HT1080 (cell line): ENCODE data around the gene PFKFB2. TPM values are rescaled to one million over a fixed set of nuclear protein-coding genes. Genes with fewer than 3 reads are reported as not detected.

Experiments used
- DNase-seq: peaks from one replicate; pipeline ENCODE4 v3.0.0-alpha.2; 2015; ENCODE audit warnings: low read depth
- total RNA-seq: library from RNA; depleted of rRNA; stranded (reverse); fragments of >200 nt; shearing (Covaris generic); gene quantifications from 2 replicates; pipeline ENCODE4 v1.2.3, GENCODE V29; 2014

The PFKFB2 gene
- total RNA-seq, 1 experiment from 2014 or later, result 0.11 TPM

DNA sequence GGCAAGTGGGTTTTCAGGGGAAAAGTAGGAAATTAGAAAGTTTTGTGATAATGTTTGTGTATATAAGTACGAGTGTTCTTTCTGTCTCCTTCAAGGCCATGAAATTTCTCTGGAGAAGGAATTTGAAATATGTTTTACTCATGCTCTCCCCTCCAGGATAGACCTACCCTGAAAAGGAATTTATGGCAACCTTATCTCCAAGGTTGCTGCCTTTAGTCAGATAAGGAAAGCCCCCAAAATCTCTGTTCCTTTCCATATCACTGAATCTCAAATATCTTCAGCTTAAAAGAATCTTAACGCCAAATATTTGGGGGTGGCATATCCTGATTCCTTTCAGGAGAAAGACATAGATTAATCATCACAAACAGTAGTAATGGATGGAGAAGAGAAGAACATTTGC lies 35.1 kb downstream of the PFKFB2 start:
- DNase-seq, result no peak

DNA sequence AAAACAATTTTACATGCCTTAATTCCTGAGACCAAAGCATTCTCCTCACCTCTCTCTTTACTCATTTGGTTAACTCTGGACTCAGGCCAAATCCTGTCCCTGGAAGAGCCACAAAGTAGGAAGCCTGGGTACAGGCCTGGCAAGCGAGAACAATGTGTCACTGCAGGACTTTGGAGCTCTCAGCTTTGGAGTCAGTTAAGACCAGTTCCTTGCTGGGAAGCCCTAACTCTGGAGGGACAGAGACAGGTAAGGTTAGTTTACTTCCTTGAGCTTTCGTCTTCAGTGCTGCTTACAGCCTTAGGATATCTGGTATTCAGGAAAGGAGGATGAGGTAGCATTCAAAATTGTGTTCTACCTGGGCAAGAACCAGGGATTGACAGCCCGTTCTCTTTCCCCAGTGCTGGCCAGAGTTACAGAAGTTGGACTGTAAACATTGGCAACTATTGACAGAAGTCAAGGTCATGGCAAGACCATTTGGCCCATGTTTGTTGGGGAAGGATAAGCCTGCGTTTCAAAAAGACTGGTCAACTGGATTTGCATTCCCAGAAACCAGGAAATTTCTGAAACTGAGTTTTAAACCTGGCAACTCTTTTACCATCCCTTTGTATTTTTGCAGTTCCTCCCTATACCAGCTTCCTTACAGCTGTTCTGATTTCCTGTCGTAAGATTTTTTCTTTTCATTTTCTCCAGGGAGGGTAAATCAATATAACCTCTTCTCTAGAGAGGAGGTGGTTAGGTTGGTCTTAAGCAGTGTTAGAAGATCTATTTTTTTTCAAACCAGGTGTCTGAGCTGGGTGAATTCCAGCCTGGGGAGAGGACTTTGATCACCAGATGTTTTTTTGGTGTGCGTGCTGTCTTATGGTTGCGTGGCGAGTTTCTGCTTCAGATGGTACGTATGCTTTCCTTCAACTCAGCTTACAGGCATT lies 35.9 kb downstream of the PFKFB2 start, which contains the start of gene C4BPB:
Gene C4BPB (plus strand): TSS at position 160 of the 926 bp plus-strand sequence. CDS start 672 bp downstream, at position 832.
- peak; percentile 25 for DNase-seq

DNA sequence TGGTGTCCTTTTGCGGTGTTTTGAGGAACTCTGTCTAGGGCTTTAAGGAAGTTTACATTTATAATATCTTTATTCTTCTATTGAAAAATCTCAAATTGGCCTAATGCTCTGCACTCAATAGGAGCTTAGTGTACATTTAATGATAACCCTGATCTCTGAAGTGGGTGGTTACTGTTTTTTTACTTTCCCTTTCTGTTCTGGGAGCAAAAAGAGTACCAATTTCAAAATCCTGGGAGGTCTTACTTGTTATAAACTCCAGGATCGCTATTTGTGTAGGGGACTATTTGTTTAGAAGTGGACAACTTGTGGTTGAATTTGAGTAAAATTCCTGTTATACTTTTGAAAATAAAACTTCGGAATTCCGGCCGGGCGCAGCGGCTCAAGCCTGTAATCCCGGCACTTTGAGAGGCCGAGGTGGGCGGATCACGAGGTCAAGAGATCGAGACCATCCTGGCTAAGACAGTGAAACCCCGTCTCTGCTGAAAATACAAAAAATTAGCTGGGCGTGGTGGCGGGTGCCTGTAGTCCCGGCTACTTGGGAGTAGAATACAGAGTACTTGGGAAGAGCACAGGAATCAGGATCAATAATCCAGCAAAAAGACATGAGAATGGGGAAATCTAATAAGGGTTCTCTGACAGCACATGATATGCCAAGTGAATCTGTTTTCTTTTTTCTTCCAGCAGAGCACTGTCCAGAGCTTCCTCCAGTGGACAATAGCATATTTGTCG lies 36.7 kb downstream of the PFKFB2 start:
- no peak for DNase-seq

DNA sequence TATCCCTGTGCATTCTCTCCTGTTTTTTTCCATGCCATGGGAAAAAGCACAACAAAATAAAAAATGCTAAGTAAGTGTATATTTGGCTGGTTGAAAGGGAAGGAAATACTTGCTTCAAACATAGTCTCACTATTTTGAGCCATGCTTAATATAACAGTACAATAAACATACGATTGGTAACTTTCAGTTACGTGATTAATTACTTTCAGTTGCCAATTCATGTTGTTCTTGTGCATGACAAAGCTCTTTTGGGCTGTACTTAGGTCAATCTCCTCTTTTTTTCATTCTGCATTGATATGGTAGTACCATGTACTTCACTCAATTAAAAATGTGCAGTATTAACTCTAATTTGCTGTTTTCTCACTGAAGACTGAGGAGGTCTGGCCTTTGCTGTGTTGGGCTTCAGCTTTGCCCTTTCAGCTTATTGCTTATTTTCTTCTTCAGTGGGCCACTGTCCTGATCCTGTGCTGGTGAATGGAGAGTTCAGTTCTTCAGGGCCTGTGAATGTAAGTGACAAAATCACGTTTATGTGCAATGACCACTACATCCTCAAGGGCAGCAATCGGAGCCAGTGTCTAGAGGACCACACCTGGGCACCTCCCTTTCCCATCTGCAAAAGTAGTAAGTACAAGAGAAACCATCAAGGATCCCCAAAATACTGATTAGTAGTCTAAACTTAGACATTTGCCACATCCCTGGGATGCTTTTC lies 38.3 kb downstream of the PFKFB2 start:
- no peak for DNase-seq

DNA sequence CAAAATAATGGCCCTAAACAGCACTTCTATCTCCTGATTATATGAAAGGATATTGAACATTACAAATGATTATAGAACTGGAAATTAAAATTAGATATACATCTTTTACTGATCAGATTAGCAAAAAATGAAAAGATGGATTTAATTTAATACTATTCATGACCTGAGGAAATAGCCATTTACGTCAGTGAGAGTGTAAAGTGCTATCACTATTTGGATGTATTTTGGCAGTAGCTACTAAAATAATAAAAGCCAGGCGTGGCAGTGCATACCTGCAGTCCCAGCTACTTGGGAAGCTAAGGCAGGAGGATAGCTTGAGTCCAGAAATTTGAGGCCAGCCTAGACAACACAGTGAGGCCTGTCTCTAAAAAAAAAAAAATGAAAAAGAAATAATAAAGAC lies 40.9 kb downstream of the PFKFB2 start:
- no peak for DNase-seq

DNA sequence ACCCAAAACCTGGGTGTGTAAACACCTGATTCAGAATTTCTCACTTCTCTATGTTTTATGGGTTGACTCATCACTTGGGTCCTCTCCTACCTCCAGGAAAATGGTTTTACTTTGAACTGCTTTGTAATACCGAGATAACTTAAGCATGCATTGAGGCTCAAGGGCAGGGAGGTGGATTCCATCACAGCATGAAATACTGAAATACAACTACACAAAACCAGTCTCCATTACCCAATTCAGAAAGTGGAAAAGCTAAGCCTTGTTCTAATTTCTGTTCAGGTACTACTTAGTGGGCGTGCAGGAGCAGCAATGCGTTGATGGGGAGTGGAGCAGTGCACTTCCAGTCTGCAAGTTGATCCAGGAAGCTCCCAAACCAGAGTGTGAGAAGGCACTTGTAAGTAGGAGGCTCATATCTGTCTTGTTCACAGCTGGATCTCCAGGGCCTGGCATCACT lies 44.8 kb downstream of the PFKFB2 start:
- no peak for DNase-seq

DNA sequence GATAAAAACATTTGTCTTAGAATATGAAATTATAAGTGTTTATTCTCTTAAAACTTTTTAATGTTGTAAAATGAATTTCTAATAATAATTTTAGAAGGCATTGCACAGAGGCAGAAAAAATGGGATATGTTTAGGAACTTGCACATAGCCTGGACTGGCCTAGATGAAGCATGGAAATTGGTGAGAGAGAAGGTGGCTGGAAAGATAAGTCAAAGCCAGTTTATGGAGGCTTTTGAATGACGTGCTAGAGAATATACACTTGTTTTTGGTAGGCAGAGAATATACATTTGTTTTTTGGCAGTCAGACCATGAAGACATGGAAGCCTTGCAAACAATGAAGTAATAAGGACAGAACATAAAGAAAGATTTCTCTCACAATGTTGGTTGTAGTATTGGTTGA lies 48.6 kb downstream of the PFKFB2 start:
- no peak for DNase-seq

DNA sequence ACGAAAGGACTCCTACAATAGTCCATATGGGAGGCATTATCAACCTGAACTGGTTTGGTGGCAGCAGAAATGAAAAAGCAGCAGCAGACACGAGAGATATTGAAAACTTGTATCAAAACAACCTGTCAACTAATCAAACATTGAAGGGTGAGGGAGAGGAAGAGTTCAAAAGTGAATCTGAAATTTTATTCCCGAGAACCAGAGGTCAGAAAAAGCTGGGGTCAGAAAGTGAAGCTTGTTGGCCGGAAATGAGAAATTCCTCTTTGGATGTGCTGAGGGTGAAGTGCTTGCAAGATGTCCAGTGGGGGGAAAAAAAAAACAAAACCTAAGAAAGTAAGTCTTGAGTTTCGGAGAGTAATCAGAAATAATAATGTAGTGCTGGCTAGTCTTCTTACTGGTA lies 49.1 kb downstream of the PFKFB2 start:
- DNase-seq, result no peak

DNA sequence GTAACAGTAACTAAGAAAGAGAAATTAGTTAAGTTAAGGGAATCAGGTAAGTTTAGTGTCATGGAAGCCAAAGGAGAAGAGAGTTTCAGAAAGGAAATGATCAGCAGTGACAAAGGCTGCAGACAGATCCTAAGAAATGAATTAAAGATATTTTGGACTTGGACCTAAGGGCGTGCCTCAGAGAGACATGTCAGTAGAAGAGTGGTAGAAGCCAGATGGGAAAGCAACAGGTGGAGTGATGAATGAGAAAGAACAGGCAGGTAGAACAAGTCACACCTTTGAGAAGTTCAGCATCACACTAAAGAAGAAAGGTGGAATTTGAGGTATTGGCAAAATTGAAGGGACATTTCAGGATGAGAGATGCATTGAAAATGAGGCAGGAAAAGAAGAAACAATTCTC lies 49.6 kb downstream of the PFKFB2 start:
- no peak for DNase-seq

DNA sequence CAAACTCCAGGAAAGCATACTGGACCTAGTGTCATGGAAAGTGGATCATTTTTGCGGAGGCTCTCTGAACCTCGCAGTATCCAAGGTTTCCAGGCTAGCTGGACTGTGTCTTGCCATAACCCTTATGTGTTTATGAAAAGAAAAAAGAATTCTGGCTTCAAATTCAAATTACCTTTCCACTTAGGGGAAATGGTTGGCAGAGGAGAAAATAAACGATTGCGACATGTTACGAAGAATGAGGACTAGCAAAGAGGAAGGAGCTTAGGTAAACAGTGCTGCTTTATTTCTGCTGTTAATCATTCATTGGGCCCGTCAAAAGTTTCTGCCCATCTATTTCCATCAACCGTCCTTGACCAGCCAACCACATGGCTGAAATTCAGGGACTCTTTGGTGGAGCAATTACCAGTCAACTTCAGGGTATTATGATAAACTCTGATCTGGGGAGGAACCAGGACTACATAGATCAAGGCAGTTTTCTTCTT lies 50.9 kb downstream of the PFKFB2 start, which contains the start of gene C4BPA:
Gene C4BPA (plus strand): TSS at position 342 of the 482 bp plus-strand sequence. CDS start 8,793 bp downstream, outside the sequence.
- no peak for DNase-seq

DNA sequence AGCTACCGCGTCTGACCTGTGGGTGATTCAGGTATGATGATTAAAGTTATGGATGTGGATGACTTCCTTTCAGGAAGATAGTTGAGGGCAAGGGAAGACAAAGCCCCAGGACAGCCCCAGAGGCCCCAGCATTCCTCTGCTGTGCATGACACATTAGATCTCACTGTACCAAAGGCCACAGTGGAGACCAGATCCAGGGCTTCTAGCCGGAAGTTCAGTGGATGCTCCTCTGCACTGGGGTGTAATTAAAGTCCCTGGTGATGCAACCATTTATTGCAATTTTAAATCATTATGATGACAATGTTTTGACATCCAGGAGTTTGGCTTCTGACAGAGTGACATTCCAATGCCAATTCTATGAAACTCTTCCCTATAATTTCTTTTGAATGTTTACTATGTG lies 55.9 kb downstream of the PFKFB2 start:
- DNase-seq, result peak; percentile 32

DNA sequence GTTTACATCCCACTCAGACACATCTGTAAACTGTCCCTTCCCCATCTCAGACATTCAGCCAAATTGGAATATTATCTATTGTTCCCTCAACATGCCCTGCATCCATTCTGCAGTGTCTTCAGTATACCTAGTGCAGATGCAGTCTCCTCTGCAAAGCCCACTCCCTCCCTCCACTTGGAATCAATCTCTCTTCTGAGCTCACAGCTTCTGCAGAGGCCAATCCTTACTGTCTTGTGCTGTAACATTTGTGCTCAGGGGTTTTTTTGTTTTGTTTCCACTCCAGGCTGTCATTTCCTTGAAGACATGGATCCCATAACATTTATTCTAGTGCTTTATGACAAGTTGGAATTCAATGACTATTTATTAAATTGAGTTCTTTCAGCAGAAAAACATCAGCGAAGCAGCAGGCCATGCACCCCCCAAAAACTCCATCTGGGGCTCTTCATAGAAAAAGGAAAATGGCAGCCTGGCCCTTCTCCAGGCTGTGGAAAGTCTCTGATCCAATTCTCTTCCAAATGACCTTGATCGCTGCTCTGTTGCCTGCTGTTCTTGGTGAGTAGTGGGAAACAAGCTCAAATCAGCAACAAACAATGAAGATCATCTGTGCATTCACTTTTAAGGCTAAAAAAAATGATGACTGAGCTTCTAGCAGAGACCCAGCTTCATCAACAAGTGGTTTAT lies 59.7 kb downstream of the PFKFB2 start:
- DNase-seq, result no peak

DNA sequence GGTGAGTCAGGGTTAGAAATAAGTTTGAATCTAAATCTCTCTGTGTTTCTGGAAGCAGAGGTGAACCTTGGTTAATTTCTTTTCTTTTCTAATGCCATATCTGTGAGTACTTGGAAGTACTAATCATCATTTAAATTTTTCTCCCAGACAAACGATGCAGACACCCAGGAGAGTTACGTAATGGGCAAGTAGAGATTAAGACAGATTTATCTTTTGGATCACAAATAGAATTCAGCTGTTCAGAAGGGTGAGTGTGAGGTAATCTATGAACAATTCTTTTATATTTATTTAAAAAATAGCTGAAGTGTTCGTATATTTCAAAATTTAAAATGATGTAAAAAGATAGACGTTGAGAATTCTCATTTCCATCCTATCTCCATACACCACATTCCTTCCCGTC lies 62.2 kb downstream of the PFKFB2 start:
- DNase-seq, result no peak

DNA sequence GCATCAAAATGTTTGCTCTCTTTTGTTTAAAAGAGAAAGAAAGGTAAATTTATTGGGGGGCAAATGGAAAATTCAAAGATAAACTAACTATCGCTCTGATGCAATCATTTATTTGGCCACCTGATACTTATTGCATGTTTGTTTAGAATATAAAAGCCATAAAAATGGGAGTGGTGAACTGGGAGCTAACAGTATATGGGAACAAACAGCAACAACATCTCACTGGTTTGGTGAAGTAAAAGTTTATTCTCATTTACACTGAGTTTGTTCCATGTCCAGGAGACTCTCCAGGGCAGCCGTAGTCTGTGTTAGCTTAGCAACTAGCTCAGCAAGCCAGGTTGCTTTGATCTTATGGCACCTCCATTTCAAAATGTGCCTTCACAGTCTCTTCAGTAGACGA lies 71.3 kb downstream of the PFKFB2 start:
- no peak for DNase-seq

DNA sequence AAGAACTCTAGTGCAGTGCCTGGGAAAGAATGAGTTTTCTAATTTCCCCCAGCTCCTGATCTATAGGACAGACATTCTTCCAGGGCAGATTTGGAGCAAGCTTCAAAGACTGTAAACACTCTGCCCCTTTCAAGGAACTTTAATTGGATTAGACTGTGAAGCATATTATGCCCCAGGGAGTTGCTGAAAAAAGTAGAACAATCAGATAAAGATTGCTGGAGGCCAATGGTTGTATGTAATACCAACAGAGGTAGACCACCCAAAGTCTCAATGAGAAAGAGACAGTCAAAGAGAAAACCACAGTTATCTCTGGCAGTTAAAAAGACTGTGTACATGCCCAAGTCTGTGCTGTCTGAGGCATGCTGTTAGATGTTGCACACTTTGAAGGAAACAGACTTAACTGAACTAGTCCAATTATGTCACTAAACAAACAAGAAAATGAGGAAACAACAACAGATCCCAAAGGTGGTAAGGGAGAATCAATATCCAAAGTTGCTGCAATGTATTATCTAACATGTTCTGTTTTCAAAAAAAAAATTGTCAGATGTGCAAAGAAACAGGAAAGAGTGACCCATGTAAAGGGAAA lies 75.4 kb downstream of the PFKFB2 start:
- no peak for DNase-seq

DNA sequence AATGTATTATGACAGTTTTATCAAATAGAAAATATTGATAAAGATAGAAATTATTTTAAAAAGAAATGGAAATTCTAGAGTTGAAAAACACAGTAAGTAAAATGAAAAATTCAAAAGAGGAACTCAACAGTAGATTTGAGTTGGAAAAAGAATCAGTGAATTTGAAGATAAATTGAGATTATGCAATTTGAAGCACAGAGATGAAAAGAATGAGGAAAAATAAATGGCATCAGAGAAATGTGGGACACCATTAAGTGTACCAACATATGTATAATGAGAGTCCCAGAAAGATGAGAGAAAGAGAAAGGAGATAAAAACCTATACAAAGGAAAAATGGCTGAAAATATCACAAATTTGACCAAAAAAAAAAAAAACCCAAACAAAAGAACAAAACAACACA lies 76.0 kb downstream of the PFKFB2 start:
- DNase-seq, result no peak
